Thyroid gland (tissue), 4 donors: ENCODE measurements around the gene SUPT3H. TPM values are rescaled to one million over a fixed set of nuclear protein-coding genes. Genes with fewer than 3 reads are reported as not detected.

ENCODE experiments used
- DNase-seq, 2 donors: peaks; one replicate each; pipeline ENCODE4 v3.0.0-alpha.2; 2019
- H3K27ac ChIP-seq, 3 donors: fragments of 200-600 bp; sonication (generic); 1 replicate in 2 of 3; 2 replicates in 1 of 3; pipeline ENCODE4 v1.5.1; 2016 to 2019; ENCODE audit warnings: mild to moderate bottlenecking in 1 of 3, moderate library complexity in 1 of 3
- H3K27me3 ChIP-seq: fragments of 200-600 bp; sonication (generic); one replicate; pipeline ENCODE4 v1.5.1; 2019
- H3K36me3 ChIP-seq, 2 donors: fragments of 200-600 bp; sonication (generic); one replicate each; pipeline ENCODE4 v1.5.1; 2016 to 2019
- H3K4me1 ChIP-seq, 2 donors: fragments of 200-600 bp; sonication (generic); one replicate each; pipeline ENCODE4 v1.5.1; 2017 to 2019
- H3K4me3 ChIP-seq, 3 donors: fragments of 200-600 bp; sonication (generic); replicated peaks in 1 of 3; 1 replicate in 2 of 3; 2 replicates in 1 of 3; pipeline ENCODE4 v1.5.1; 2016; ENCODE audit warnings: mild to moderate bottlenecking in 1 of 3
- H3K9me3 ChIP-seq: fragments of 200-600 bp; sonication (generic); one replicate; pipeline ENCODE4 v1.5.1; 2017
- CTCF ChIP-seq, 6 experiments: fragments of 200-600 bp in 3 of 6; fragments of 450-650 bp in 3 of 6; sonication (generic) in 3 of 6; IDR thresholded peaks; one replicate each; pipeline ENCODE4 v1.5.1; 2016 to 2019; ENCODE audit warnings: antibody characterized with exemption in 6 of 6, mild to moderate bottlenecking in 2 of 6, inconsistent platforms in 1 of 6, moderate library complexity in 1 of 6
- POLR2A ChIP-seq, 2 donors: fragments of 450-650 bp; IDR thresholded peaks; one replicate each; pipeline ENCODE4 v1.6.1; 2017; ENCODE audit warnings: antibody characterized with exemption in 2 of 2, mild to moderate bottlenecking in 2 of 2, moderate library complexity in 1 of 2
- whole genome bisulfite sequencing, 2 donors: methylation state at CpG; one replicate each; pipeline ENCODE4 v1.1.5; 2017; 5-methylcytosine and 5-hydroxymethylcytosine counted together
- intact Hi-C: fragments of 100-400 bp; cut with DNase I; formaldehyde crosslinking; loops from one replicate; pipeline ENCODE4 v1.15.1; 2023
- total RNA-seq, 4 donors: library from RNA; depleted of rRNA; stranded (reverse); fragments of >200 nt; gene quantifications; one replicate each; pipeline ENCODE4 v1.2.3, GENCODE V29; 2016

SUPT3H gene
- total RNA-seq, 4 donors from 2014 or later: 9.8 to 21.6 (median 11.1) TPM

GRCh38 chr6:45364466-45364865, 13.3 kb downstream of the SUPT3H start:
- intact Hi-C loops: no loop called here
- H3K27ac ChIP-seq: no peak overlapping the region
- no peaks in the 10 kb centered on the region for H3K9me3 ChIP-seq
- no peak overlapping the region for H3K4me3 ChIP-seq
- no peaks in the 10 kb centered on the region for H3K36me3 ChIP-seq
- H3K27me3 ChIP-seq: no peaks in the 10 kb centered on the region
- TF ChIP-seq CTCF (IDR thresholded peaks at IDR 0.05) (no peak), POLR2A (IDR thresholded peaks at IDR 0.05) (no peak)
- no peak for DNase-seq
- H3K4me1 ChIP-seq: no peaks in the 10 kb centered on the region

GRCh38 chr6:45353654-45354053, 24.1 kb downstream of the SUPT3H start:
- Histone ChIP-seq H3K4me3 (no peak overlapping the region), H3K27me3 (no peaks in the 10 kb centered on the region), H3K27ac (no peak overlapping the region), H3K4me1 (no peaks in the 10 kb centered on the region), H3K9me3 (no peaks in the 10 kb centered on the region), H3K36me3 (no peaks in the 10 kb centered on the region)
- DNase-seq: no peak
- 92 to 94% methylated on average over 2 of the region's 2 CpGs for WGBS, 2 donors
- intact Hi-C loops: no loop called here
- TF ChIP-seq CTCF (IDR thresholded peaks at IDR 0.05): no peak
- no peak for TF ChIP-seq POLR2A (IDR thresholded peaks at IDR 0.05)

GRCh38 chr6:45351667-45352066, 26.1 kb downstream of the SUPT3H start:
- no peaks in the 10 kb centered on the region for H3K36me3 ChIP-seq
- H3K4me3 ChIP-seq: no peak overlapping the region
- TF ChIP-seq CTCF (IDR thresholded peaks at IDR 0.05) (no peak), POLR2A (IDR thresholded peaks at IDR 0.05) (no peak)
- intact Hi-C loops: no loop called here
- no peak for DNase-seq
- H3K9me3 ChIP-seq: no peaks in the 10 kb centered on the region
- WGBS, 2 donors: 88 to 92% methylated on average over 1 of the region's 1 CpG
- no peaks in the 10 kb centered on the region for H3K27me3 ChIP-seq
- H3K4me1 ChIP-seq: no peaks in the 10 kb centered on the region
- no peak overlapping the region for H3K27ac ChIP-seq

- 98% methylated on average over 3 of the region's 3 CpGs for WGBS, 2 donors
- TF ChIP-seq CTCF (IDR thresholded peaks at IDR 0.05) (no peak), POLR2A (IDR thresholded peaks at IDR 0.05) (no peak)
- no peak for DNase-seq
- Histone ChIP-seq H3K9me3 (no peaks in the 10 kb centered on the region), H3K27ac (no peak overlapping the region), H3K4me1 (no peaks in the 10 kb centered on the region), H3K4me3 (no peak overlapping the region), H3K36me3 (no peaks in the 10 kb centered on the region), H3K27me3 (no peaks in the 10 kb centered on the region)
- intact Hi-C loops: no loop called here
These were observed 26.7 kb downstream of the SUPT3H start for GRCh38 chr6:45351076-45351475.

- H3K4me3 ChIP-seq: no peak overlapping the region
- intact Hi-C loops: no loop called here
These were observed 27.5 kb downstream of the SUPT3H start for GRCh38 chr6:45350186-45350710.

More at GRCh38 chr6:45350186-45350710, 27.5 kb downstream of the SUPT3H start:
- Histone ChIP-seq H3K4me1 (no peaks in the 10 kb centered on the region), H3K9me3 (no peaks in the 10 kb centered on the region), H3K27ac (no peak overlapping the region), H3K36me3 (no peaks in the 10 kb centered on the region), H3K27me3 (no peaks in the 10 kb centered on the region)
- DNase-seq: no peak
- TF ChIP-seq POLR2A (IDR thresholded peaks at IDR 0.05): no peak
- TF ChIP-seq CTCF (IDR thresholded peaks at IDR 0.05): no peak
